RWPE2 (cell line): ENCODE results near the gene PANK3.

Experiments used
- ATAC-seq: fragments of 200-7000 bp; cut with Tn5 transposase; 3 replicates; pipeline ENCODE4 v1.9.1; 2021; ENCODE audit warnings: low read depth
- DNase-seq: peaks from one replicate; pipeline ENCODE4 v3.0.0-alpha.2; 2020; ENCODE audit warnings: low spot score
- H3K27ac ChIP-seq: fragments of 450-650 bp; 2 replicates; pipeline ENCODE4 v1.5.1; 2017; ENCODE audit warnings: mild to moderate bottlenecking; ENCODE audit not compliant: poor library complexity, severe bottlenecking
- H3K27me3 ChIP-seq: fragments of 250-450 bp; sonication (Bioruptor Pico); 2 replicates; pipeline ENCODE4 v1.5.1; 2021; ENCODE audit warnings: mild to moderate bottlenecking, moderate library complexity; ENCODE audit not compliant: insufficient read depth, poor library complexity, severe bottlenecking
- H3K36me3 ChIP-seq: fragments of 250-450 bp; sonication (Bioruptor Pico); 2 replicates; pipeline ENCODE4 v1.5.1; 2020; ENCODE audit warnings: low read depth, mild to moderate bottlenecking, moderate library complexity
- H3K4me1 ChIP-seq: fragments of 250-450 bp; sonication (Bioruptor Pico); 2 replicates; pipeline ENCODE4 v1.5.1; 2021; ENCODE audit warnings: mild to moderate bottlenecking, moderate library complexity; ENCODE audit not compliant: insufficient read depth, poor library complexity, severe bottlenecking
- H3K4me3 ChIP-seq: fragments of 250-450 bp; sonication (Bioruptor Pico); 2 replicates; pipeline ENCODE4 v1.5.1; 2021; ENCODE audit warnings: mild to moderate bottlenecking, moderate library complexity; ENCODE audit not compliant: severe bottlenecking
- H3K9me3 ChIP-seq: fragments of 250-450 bp; sonication (Bioruptor Pico); 2 replicates; pipeline ENCODE4 v1.5.1; 2021; ENCODE audit warnings: mild to moderate bottlenecking, moderate library complexity; ENCODE audit not compliant: severe bottlenecking
- TF ChIP-seq, protein P1 (sequence below): fragments of 450-650 bp; IDR thresholded peaks from one replicate; pipeline ENCODE4 v1.5.1; 2017; ENCODE audit warnings: mild to moderate bottlenecking, moderate library complexity; ENCODE audit not compliant: poor library complexity, severe bottlenecking

Gene PANK3

DNA sequence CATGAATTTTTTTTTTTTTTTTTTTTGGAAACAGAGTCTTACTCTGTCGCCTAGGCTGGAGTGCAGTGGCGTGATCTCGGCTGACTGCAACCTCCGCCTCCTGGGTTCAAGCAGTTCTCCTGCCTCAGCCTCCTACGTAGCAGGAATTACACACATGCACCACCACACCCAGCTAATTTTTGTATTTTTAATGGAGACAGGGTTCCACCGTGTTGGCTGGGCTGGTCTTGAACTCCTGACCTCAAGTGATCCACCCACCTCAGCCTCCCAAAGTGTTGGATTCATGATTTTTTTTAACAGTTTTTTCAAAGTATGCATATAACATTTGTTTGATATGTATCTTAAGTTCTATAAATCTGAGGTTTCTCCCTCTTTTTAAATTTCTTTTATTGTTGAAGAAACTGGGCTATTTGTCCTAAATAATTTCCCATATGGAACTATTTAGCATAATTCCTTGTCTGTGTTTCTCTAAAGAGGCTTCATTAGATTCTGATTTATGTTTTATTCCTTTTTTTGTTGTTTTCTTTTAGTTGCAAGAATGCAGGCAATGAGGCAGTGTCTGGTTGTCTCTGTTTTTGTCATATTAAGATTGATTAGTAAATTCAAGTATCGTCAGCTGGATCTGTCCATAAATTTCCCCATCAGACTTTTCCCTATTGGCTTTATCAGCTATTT is 76.5 kb downstream of the PANK3 start:
- Histone ChIP-seq H3K27ac (no peak overlapping the region), H3K27me3 (no peaks in the 10 kb centered on the region), H3K9me3 (no peaks in the 10 kb centered on the region), H3K4me3 (no peak overlapping the region), H3K4me1 (no peaks in the 10 kb centered on the region), H3K36me3 (peaks cover 95% of the 10 kb centered on the region)
- TF ChIP-seq, protein P1, sequence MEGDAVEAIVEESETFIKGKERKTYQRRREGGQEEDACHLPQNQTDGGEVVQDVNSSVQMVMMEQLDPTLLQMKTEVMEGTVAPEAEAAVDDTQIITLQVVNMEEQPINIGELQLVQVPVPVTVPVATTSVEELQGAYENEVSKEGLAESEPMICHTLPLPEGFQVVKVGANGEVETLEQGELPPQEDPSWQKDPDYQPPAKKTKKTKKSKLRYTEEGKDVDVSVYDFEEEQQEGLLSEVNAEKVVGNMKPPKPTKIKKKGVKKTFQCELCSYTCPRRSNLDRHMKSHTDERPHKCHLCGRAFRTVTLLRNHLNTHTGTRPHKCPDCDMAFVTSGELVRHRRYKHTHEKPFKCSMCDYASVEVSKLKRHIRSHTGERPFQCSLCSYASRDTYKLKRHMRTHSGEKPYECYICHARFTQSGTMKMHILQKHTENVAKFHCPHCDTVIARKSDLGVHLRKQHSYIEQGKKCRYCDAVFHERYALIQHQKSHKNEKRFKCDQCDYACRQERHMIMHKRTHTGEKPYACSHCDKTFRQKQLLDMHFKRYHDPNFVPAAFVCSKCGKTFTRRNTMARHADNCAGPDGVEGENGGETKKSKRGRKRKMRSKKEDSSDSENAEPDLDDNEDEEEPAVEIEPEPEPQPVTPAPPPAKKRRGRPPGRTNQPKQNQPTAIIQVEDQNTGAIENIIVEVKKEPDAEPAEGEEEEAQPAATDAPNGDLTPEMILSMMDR = no peak
- no peak for DNase-seq
- ATAC-seq = no peak
